ENCODE measurements around the gene RHOT2. TPM values are rescaled to one million over a fixed set of nuclear protein-coding genes. Genes with fewer than 3 reads are reported as not detected.

RHOT2 gene
- polyA plus RNA-seq, 1 experiment: 38.0 TPM

DNA sequence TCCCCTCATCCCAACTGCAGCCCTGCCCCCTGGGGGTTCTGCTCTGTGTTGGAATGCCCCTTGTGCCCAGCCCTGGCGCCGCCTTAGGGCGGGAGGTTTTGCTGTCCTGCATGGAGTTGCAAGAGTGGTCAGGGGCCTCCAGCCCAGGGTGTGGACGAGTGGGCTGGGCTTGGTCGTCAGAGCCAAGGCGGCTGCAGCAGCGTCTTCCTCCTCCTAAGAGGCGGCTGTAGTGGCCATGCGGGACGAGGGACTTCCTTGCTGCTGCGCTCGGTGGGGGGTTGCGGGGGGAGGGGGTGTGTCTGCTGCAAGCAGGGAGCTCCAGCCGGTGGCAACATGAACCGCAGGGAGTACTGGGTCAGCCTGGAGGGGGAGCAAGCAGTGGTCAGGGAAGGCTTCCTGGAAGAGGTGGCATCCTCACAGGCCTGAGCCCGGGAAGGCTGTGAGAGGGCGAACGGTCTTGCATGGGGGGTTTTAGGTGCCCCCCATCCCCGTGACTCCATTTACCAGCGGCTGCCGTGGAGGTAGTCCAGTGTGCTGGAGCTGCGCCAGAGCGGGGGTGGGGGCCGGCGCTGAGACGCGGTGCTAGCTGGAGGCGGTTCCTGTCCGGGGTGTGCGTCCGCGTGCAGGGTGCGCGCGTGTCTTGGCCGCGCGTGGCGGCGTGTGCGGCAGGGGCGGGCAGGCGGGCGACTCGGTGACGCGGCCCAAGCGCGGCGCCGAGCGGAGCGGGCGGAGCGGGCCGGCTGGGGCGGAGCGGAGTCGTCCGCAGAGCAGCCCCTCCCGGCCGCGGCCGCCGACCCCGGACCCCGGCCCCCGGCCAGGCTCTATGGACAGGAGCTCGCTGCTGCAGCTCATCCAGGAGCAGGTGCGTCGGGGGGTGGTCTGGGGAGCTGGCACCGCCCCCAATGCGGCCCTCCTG is 7.3 kb downstream of the RHOT2 start, which contains the start of gene RHBDL1:
Gene RHBDL1, plus strand, starts transcription at position 704 of the 916 bp plus-strand sequence. Its CDS starts 120 bp downstream, at position 824.
- ChIA-PET POLR2A (no interaction called here), CTCF (interaction anchor here (1.6 kb wide), 1 partner anchor 8 kb away, joined by 5 read pairs; no protein-coding TSS in a partner anchor)
- TF ChIP-seq, protein P1, sequence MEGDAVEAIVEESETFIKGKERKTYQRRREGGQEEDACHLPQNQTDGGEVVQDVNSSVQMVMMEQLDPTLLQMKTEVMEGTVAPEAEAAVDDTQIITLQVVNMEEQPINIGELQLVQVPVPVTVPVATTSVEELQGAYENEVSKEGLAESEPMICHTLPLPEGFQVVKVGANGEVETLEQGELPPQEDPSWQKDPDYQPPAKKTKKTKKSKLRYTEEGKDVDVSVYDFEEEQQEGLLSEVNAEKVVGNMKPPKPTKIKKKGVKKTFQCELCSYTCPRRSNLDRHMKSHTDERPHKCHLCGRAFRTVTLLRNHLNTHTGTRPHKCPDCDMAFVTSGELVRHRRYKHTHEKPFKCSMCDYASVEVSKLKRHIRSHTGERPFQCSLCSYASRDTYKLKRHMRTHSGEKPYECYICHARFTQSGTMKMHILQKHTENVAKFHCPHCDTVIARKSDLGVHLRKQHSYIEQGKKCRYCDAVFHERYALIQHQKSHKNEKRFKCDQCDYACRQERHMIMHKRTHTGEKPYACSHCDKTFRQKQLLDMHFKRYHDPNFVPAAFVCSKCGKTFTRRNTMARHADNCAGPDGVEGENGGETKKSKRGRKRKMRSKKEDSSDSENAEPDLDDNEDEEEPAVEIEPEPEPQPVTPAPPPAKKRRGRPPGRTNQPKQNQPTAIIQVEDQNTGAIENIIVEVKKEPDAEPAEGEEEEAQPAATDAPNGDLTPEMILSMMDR (IDR thresholded peaks at IDR 0.05; ENCODE audit: low read depth, low read length): no peak
- peak within 1 kb of the TSS; percentile 57 for H3K4me3 ChIP-seq (ENCODE audit: low read depth, low read length)
- DNase-seq (ENCODE audit: low read depth, low spot score): no peak
- no peaks in the 10 kb centered on the region for H3K27me3 ChIP-seq (ENCODE audit: control insufficient read depth, insufficient read depth, low read length)
- peak within 1 kb of the TSS; percentile 11 for H3K27ac ChIP-seq (ENCODE audit: low read depth, low read length)
- H3K9me3 ChIP-seq (ENCODE audit: control insufficient read depth, insufficient read depth, low read length): no peaks in the 10 kb centered on the region; the same call in 1 of the 2 replicates

DNA sequence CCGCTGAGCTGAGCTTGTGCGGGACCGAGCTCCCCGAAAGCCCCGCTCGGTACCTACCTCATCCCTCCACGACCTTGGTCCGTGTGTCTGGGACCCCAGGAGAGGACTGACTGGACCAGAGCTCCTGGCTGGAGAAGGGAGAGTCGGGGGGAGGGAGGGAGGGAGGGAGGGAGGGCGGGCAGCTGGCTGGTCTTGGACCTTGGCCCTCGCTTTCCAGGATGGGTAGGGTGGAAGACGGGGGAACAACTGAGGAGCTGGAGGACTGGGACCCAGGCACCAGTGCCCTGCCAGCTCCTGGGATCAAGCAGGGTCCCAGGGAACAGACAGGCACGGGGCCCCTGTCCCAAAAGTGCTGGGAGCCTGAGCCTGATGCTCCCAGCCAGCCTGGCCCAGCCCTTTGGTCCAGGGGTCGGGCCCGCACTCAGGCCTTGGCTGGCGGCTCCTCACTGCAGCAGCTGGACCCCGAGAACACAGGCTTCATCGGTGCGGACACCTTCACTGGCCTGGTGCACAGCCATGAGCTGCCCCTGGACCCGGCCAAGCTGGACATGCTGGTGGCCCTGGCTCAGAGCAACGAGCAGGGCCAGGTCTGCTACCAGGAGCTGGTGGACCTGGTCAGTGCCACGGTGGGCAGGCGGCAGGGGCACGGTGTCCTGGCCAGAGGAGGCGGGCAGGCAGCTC is 8.1 kb downstream of the RHOT2 start:
- peak overlapping the region; percentile 57 for H3K4me3 ChIP-seq (ENCODE audit: low read depth, low read length)
- ChIA-PET CTCF (interaction anchor here (1.0 to 1.6 kb wide), 2 partner anchors 9 to 15 kb away, joined by 3 to 5 read pairs; no protein-coding TSS in a partner anchor), POLR2A (interaction anchor here (0.6 kb wide), 1 partner anchor 9 kb away, joined by 3 read pairs; no protein-coding TSS in a partner anchor)
- no peak overlapping the region for H3K27ac ChIP-seq (ENCODE audit: low read depth, low read length)
- no peak for DNase-seq (ENCODE audit: low read depth, low spot score)
- TF ChIP-seq, protein P1 (IDR thresholded peaks at IDR 0.05; ENCODE audit: low read depth, low read length): no peak
- H3K27me3 ChIP-seq (ENCODE audit: control insufficient read depth, insufficient read depth, low read length): no peaks in the 10 kb centered on the region
- peaks cover 3% of the 10 kb centered on the region; the same call in 1 of the 2 replicates for H3K9me3 ChIP-seq (ENCODE audit: control insufficient read depth, insufficient read depth, low read length)

DNA sequence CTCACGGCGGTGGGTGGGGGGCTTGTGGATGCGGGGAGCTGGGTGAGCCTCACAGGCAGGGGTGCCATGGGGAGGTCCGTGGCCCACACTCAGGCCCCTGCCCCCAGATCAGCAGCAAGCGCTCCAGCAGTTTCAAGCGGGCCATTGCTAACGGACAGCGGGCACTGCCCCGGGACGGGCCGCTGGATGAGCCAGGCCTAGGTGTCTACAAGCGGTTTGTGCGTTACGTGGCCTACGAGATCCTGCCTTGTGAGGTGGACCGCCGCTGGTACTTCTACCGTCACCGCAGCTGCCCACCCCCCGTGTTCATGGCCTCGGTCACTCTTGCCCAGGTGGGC is 8.6 kb downstream of the RHOT2 start:
- TF ChIP-seq, protein P1 (IDR thresholded peaks at IDR 0.05; ENCODE audit: low read depth, low read length): no peak
- H3K27ac ChIP-seq (ENCODE audit: low read depth, low read length): no peak overlapping the region
- H3K9me3 ChIP-seq (ENCODE audit: control insufficient read depth, insufficient read depth, low read length): peaks cover 7% of the 10 kb centered on the region; the same call in 1 of the 2 replicates
- ChIA-PET POLR2A (interaction anchor here (0.6 kb wide), 1 partner anchor 9 kb away, joined by 3 read pairs; no protein-coding TSS in a partner anchor), CTCF (interaction anchor here (1.0 to 1.6 kb wide), 2 partner anchors 9 to 16 kb away, joined by 3 to 5 read pairs; no protein-coding TSS in a partner anchor)
- no peaks in the 10 kb centered on the region for H3K27me3 ChIP-seq (ENCODE audit: control insufficient read depth, insufficient read depth, low read length)
- no peak for DNase-seq (ENCODE audit: low read depth, low spot score)
- no peak overlapping the region for H3K4me3 ChIP-seq (ENCODE audit: low read depth, low read length)

DNA sequence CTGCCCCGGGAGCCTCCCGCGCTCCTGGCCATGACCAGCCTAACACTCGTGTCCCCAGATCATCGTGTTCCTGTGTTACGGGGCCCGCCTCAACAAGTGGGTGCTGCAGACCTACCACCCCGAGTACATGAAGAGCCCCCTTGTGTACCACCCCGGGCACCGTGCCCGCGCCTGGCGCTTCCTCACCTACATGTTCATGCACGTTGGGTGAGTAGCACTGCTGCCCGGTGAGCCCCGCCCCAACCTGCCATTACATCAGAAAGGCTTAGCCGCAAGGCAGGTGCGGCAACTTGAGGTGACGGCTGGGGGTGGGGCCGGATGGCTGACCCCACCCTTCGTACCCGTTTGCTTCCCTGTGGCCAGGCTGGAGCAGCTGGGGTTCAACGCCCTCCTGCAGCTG is 9.0 kb downstream of the RHOT2 start:
- peaks cover 7% of the 10 kb centered on the region; the same call in 1 of the 2 replicates for H3K9me3 ChIP-seq (ENCODE audit: control insufficient read depth, insufficient read depth, low read length)
- H3K4me3 ChIP-seq (ENCODE audit: low read depth, low read length): no peak overlapping the region
- ChIA-PET POLR2A (no interaction called here), CTCF (interaction anchor here (1.6 kb wide), 1 partner anchor 9 kb away, joined by 5 read pairs; no protein-coding TSS in a partner anchor)
- no peak overlapping the region for H3K27ac ChIP-seq (ENCODE audit: low read depth, low read length)
- no peak for DNase-seq (ENCODE audit: low read depth, low spot score)
- TF ChIP-seq, protein P1 (IDR thresholded peaks at IDR 0.05; ENCODE audit: low read depth, low read length): no peak
- H3K27me3 ChIP-seq (ENCODE audit: control insufficient read depth, insufficient read depth, low read length): no peaks in the 10 kb centered on the region

All from AG04450 (cell line).